Measurements from ENCODE around the gene COX14.

GRCh38 chr12:50110762-50111351, 1.2 kb upstream of the COX14 start:
- TF ChIP-seq BCL11A (IDR thresholded peaks at IDR 0.05; ENCODE audit: low read depth, low read length) (no peak), YY1 (IDR thresholded peaks at IDR 0.05; ENCODE audit: low read depth, low read length) (no peak), CTCF (IDR thresholded peaks at IDR 0.05 in 2 of 3, conservative IDR thresholded peaks at IDR 0.05 in 1 of 3; ENCODE audit: control insufficient read depth in 2 of 3, extremely low read depth in 1 of 3, insufficient read depth in 1 of 3, low read depth in 3 of 3, low read length in 3 of 3) (no peak), REST (IDR thresholded peaks at IDR 0.05; ENCODE audit: low read depth, low read length) (no peak), POLR2A (IDR thresholded peaks at IDR 0.05; ENCODE audit: low read depth, low read length) (no peak), POLR2AphosphoS5 (IDR thresholded peaks at IDR 0.05; ENCODE audit: low read length) (no peak), MAX (IDR thresholded peaks at IDR 0.05; ENCODE audit: low read depth, low read length) (no peak), DPF2 (IDR thresholded peaks at IDR 0.05) (no peak), SMC3 (IDR thresholded peaks at IDR 0.05; ENCODE audit: borderline replicate concordance, low read length) (no peak), SREBF2 (IDR thresholded peaks at IDR 0.05; ENCODE audit: low read length) (no peak), BMI1 (IDR thresholded peaks at IDR 0.05; ENCODE audit: borderline replicate concordance) (no peak), HDAC2 (IDR thresholded peaks at IDR 0.05) (no peak), ZZZ3 (IDR thresholded peaks at IDR 0.05; ENCODE audit: control insufficient read depth, insufficient read length, low read depth) (no peak)
